ENCODE data around the gene GH1.
"Not testable (repeated sequence)": the region's sequence is repeated elsewhere in the genome, so short reads cannot be mapped to it uniquely, and the experiment has no call there.

- not testable (repeated sequence) for TF ChIP-seq CTCF (IDR thresholded peaks at IDR 0.05); ZC3H11A (IDR thresholded peaks at IDR 0.05); JUN (IDR thresholded peaks at IDR 0.05); MAFK (IDR thresholded peaks at IDR 0.05; ENCODE audit: partially characterized antibody); PHF8 (IDR thresholded peaks at IDR 0.05; ENCODE audit: borderline replicate concordance, low read depth); KDM1A (IDR thresholded peaks at IDR 0.05; ENCODE audit: low read depth); POLR2A (IDR thresholded peaks at IDR 0.05; ENCODE audit: low read length); CEBPB (IDR thresholded peaks at IDR 0.05)
Observed at GRCh38 chr17:63898899-63899798, 19.5 kb downstream of the GH1 start.

Measured in A549 (cell line).